Endodermal cell (in vitro differentiated cells): ENCODE measurements around the gene UQCRFS1. TPM values are rescaled to one million over a fixed set of nuclear protein-coding genes. Genes with fewer than 3 reads are reported as not detected.
A peak's percentile ranks its signal among the peaks of the same experiment; 100 is the strongest.

Experiments
- DNase-seq: peaks from one replicate; pipeline ENCODE4 v3.0.0-alpha.2; 2017
- H3K27ac ChIP-seq: 2 replicates; pipeline ENCODE4 v1.5.1; 2013; ENCODE audit warnings: mild to moderate bottlenecking, low read depth, low read length, moderate library complexity
- H3K27me3 ChIP-seq: 2 replicates; pipeline ENCODE4 v1.6.1; 2013; ENCODE audit warnings: mild to moderate bottlenecking, low read length, moderate library complexity; ENCODE audit not compliant: insufficient read depth, control insufficient read depth, poor library complexity, severe bottlenecking
- H3K36me3 ChIP-seq: 2 replicates; pipeline ENCODE4 v1.7.0; 2013; ENCODE audit warnings: mild to moderate bottlenecking, low read length, moderate library complexity; ENCODE audit not compliant: control insufficient read depth, insufficient read depth
- H3K4me1 ChIP-seq: one replicate; pipeline ENCODE4 v1.7.0; 2013; ENCODE audit warnings: low read length; ENCODE audit not compliant: control insufficient read depth, insufficient read depth
- H3K4me3 ChIP-seq: 2 replicates; pipeline ENCODE4 v1.5.1; 2013; ENCODE audit warnings: mild to moderate bottlenecking, low read length, moderate library complexity
- H3K9ac ChIP-seq: 2 replicates; pipeline ENCODE4 v1.6.1; 2013; ENCODE audit warnings: mild to moderate bottlenecking, low read length, moderate library complexity; ENCODE audit not compliant: poor library complexity, severe bottlenecking; ENCODE audit errors: extremely low read depth
- H3K9me3 ChIP-seq: 2 replicates; pipeline ENCODE4 v1.6.1; 2013; ENCODE audit warnings: mild to moderate bottlenecking, low read length, moderate library complexity; ENCODE audit not compliant: control insufficient read depth
- H3K27ac Mint-ChIP-seq: 2 replicates; pipeline ENCODE4 v1.8.0; 2020; ENCODE audit warnings: mixed read lengths
- H3K27me3 Mint-ChIP-seq: 2 replicates; pipeline ENCODE4 v1.8.0; 2021; ENCODE audit warnings: mild to moderate bottlenecking, mixed read lengths; ENCODE audit not compliant: insufficient read depth
- H3K36me3 Mint-ChIP-seq: 2 replicates; pipeline ENCODE4 v1.8.0; 2020; ENCODE audit warnings: low read depth, mixed read lengths
- H3K4me1 Mint-ChIP-seq: 2 replicates; pipeline ENCODE4 v1.8.0; 2020; ENCODE audit warnings: mixed read lengths
- H3K4me3 Mint-ChIP-seq: 2 replicates; pipeline ENCODE4 v1.8.0; 2020; ENCODE audit warnings: mild to moderate bottlenecking, moderate library complexity, mixed read lengths
- H3K9me3 Mint-ChIP-seq: 2 replicates; pipeline ENCODE4 v1.8.0; 2020; ENCODE audit warnings: mild to moderate bottlenecking, mixed read lengths
- CTCF ChIP-seq: fragments of 200-600 bp; sonication (generic); conservative IDR thresholded peaks from 2 replicates; pipeline ENCODE4 v1.5.0; 2021; ENCODE audit warnings: antibody characterized with exemption, mild to moderate bottlenecking
- WGBS, 2 experiments: methylation state at CpG; one replicate each; pipeline versions ENCODE4 v1.1.5 to v1.1.7; 2013; ENCODE audit warnings: missing lambda C conversion rate in 2 of 2, mixed read lengths in 1 of 2; ENCODE audit not compliant: insufficient coverage in 1 of 2, insufficient read length in 1 of 2; 5-methylcytosine and 5-hydroxymethylcytosine counted together
- total RNA-seq, 2 donors: library from RNA; stranded (reverse); fragmentation: NEBNext Ultra II Directional in 1 of 2; extraction: Animal tissue kit (Norgen Biotek cat#: 25700) in 1 of 2; gene quantifications; 2 replicates in 1 of 2; 3 replicates in 1 of 2; pipeline ENCODE4 v1.2.1, GENCODE V29; 2021

Gene UQCRFS1
- total RNA-seq, 2 donors from 2014 or later, result 32.4 to 32.7 TPM

GRCh38 chr19:29260477-29261317 lies 47.7 kb upstream of the UQCRFS1 start:
- Mint-ChIP-seq H3K36me3 (no peaks in the 10 kb centered on the region), H3K4me1 (no peaks in the 10 kb centered on the region), H3K9me3 (peaks cover 11% of the 10 kb centered on the region), H3K27me3 (peaks cover 10% of the 10 kb centered on the region), H3K4me3 (no peak overlapping the region), H3K27ac (no peak overlapping the region)
- H3K9ac ChIP-seq, result no peak overlapping the region
- peak; percentile 86 for DNase-seq
- WGBS, 2 experiments, result 78 to 87% methylated on average over 3 to 5 of the region's 5 CpGs
- no peaks in the 10 kb centered on the region for H3K4me1 ChIP-seq
- TF ChIP-seq CTCF, result peak; percentile 83
- peak overlapping the region; percentile 83 for H3K27ac ChIP-seq
- H3K4me3 ChIP-seq, result no peak overlapping the region
- H3K27me3 ChIP-seq, result no peaks in the 10 kb centered on the region
- H3K36me3 ChIP-seq, result no peaks in the 10 kb centered on the region
- H3K9me3 ChIP-seq, result peaks cover 3% of the 10 kb centered on the region

- peaks cover 8% of the 10 kb centered on the region for H3K27me3 Mint-ChIP-seq
- Histone ChIP-seq H3K27me3 (no peaks in the 10 kb centered on the region), H3K4me3 (no peak overlapping the region), H3K27ac (peak overlapping the region; percentile 83), H3K36me3 (no peaks in the 10 kb centered on the region), H3K4me1 (no peaks in the 10 kb centered on the region), H3K9ac (no peak overlapping the region), H3K9me3 (peaks cover 3% of the 10 kb centered on the region)
- no peak overlapping the region for H3K4me3 Mint-ChIP-seq
- WGBS, 2 experiments, result 71 to 79% methylated on average over 6 of the region's 6 CpGs
- no peak overlapping the region for H3K27ac Mint-ChIP-seq
- DNase-seq, result no peak
- no peaks in the 10 kb centered on the region for H3K36me3 Mint-ChIP-seq
- no peak for TF ChIP-seq CTCF
- H3K4me1 Mint-ChIP-seq, result no peaks in the 10 kb centered on the region
- peaks cover 11% of the 10 kb centered on the region for H3K9me3 Mint-ChIP-seq
Observed at GRCh38 chr19:29259867-29260281, 46.9 kb upstream of the UQCRFS1 start.

- H3K4me1 ChIP-seq, result no peaks in the 10 kb centered on the region
- DNase-seq, result peak; percentile 67
- H3K9me3 ChIP-seq, result peaks cover 3% of the 10 kb centered on the region
- peak; percentile 45 for TF ChIP-seq CTCF
- no peak overlapping the region for H3K27ac Mint-ChIP-seq
- no peaks in the 10 kb centered on the region for H3K27me3 ChIP-seq
- WGBS, 2 experiments, result 97 to 100% methylated on average over 2 to 3 of the region's 3 CpGs
- H3K9ac ChIP-seq, result no peak overlapping the region
- peaks cover 11% of the 10 kb centered on the region for H3K9me3 Mint-ChIP-seq
- H3K36me3 Mint-ChIP-seq, result no peaks in the 10 kb centered on the region
- H3K4me3 Mint-ChIP-seq, result no peak overlapping the region
- no peak overlapping the region for H3K27ac ChIP-seq
- H3K4me1 Mint-ChIP-seq, result no peaks in the 10 kb centered on the region
- peaks cover 7% of the 10 kb centered on the region for H3K27me3 Mint-ChIP-seq
- H3K4me3 ChIP-seq, result no peak overlapping the region
- no peaks in the 10 kb centered on the region for H3K36me3 ChIP-seq
Observed at GRCh38 chr19:29259153-29259552, 46.2 kb upstream of the UQCRFS1 start.
